Activated CD8-positive, alpha-beta T cell treated with anti-CD3 and anti-CD28 coated beads, Interleukin-2, amount 10 ng/mL, durations not matched to agents 7 days and 5 days (primary cell): ENCODE data around the gene CFAP298. TPM values are rescaled to one million over a fixed set of nuclear protein-coding genes. Genes with fewer than 3 reads are reported as not detected.
"Not testable (repeated sequence)": the region's sequence is repeated elsewhere in the genome, so short reads cannot be mapped to it uniquely, and the experiment has no call there.

Source experiments
- ATAC-seq: fragments of 150-1000 bp; cut with Tn5 transposase; one replicate; pipeline ENCODE4 v1.10.0; 2021; ENCODE audit warnings: moderate library complexity
- CTCF ChIA-PET: fragments of 350-600 bp; sonication (Branson Sonifier 250); formaldehyde crosslinking; loops from one replicate; lab custom pipeline; 2021; ENCODE audit warnings: antibody characterized with exemption; lab: Charles Lee
- POLR2A ChIA-PET: fragments of 350-600 bp; sonication (Branson Sonifier 250); formaldehyde crosslinking; loops from one replicate; lab custom pipeline; 2021; ENCODE audit warnings: antibody characterized with exemption; lab: Charles Lee
- DNase-seq: peaks from one replicate; pipeline ENCODE4 v3.0.0-alpha.2; 2020
- H3K27ac Mint-ChIP-seq: one replicate; pipeline ENCODE4 v1.8.0; 2021; ENCODE audit warnings: mild to moderate bottlenecking, mixed read lengths
- H3K27me3 Mint-ChIP-seq: one replicate; pipeline ENCODE4 v1.8.0; 2021; ENCODE audit warnings: low read depth, mixed read lengths
- H3K36me3 Mint-ChIP-seq: one replicate; pipeline ENCODE4 v1.8.0; 2021; ENCODE audit warnings: low read depth, mixed read lengths
- H3K4me1 Mint-ChIP-seq: one replicate; pipeline ENCODE4 v1.8.0; 2021; ENCODE audit warnings: low read depth, mixed read lengths
- H3K4me3 Mint-ChIP-seq: one replicate; pipeline ENCODE4 v1.8.0; 2021; ENCODE audit warnings: mild to moderate bottlenecking, mixed read lengths
- H3K9me3 Mint-ChIP-seq: one replicate; pipeline ENCODE4 v1.8.0; 2022; ENCODE audit warnings: mixed read lengths; ENCODE audit not compliant: insufficient read depth
- total RNA-seq, 2 experiments: library from RNA; stranded (reverse); gene quantifications; one replicate each; pipeline ENCODE4 v1.2.3, GENCODE V29; 2021

The CFAP298 gene
- total RNA-seq, 2 experiments from 2014 or later, result 36.7 to 38.2 TPM

DNA sequence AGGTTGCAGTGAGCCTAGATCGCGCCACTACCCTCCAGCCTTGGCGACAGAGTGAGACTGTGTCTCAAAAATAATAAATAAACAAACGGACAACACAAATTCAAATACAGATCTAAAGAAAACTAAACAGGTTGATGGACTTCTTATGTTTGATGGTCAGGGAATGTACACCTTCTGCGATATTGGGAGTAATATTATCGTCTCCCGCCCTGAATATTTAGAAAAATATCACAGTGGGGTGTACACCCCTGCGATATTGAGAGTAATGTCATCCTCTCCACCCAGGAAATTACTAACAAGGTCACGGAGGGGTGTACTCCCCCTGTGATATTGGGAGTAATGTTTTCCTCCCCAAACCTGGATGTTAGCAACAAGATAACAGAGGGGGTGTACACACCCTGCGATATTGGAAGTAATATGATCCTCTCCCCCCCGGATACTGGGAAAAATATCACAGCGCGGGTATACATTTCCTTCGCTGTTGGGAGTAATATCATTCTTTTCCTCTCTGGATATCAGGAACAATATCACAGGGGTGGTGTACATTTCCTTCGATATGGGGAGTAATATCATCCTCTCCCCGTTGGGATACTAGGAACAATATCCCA lies 1.4 kb upstream of the CFAP298 start:
- ATAC-seq (no peak), DNase-seq (no peak)
- ChIA-PET CTCF (interaction anchor here (4.9 kb wide), 1 partner anchor 13 kb away, joined by 44 read pairs; no protein-coding TSS in a partner anchor), POLR2A (interaction anchor here (0.8 to 1.4 kb wide), 4 partner anchors 35 to 159 kb away, joined by 3 to 5 read pairs (median 4); partner anchors contain the start of gene SYNJ1)
- Mint-ChIP-seq H3K4me3 (peak overlapping the region; percentile 98), H3K36me3 (peaks cover 10% of the 10 kb centered on the region), H3K9me3 (no peaks in the 10 kb centered on the region), H3K27ac (no peak overlapping the region), H3K4me1 (peaks cover 5% of the 10 kb centered on the region), H3K27me3 (peaks cover 6% of the 10 kb centered on the region)

GRCh38 chr21:32612999-32613337 lies 791 bp upstream of the CFAP298 start:
- ATAC-seq, result peak; percentile 6
- DNase-seq, result no peak
- H3K4me3 Mint-ChIP-seq, result peak overlapping the region; percentile 98
- peaks cover 5% of the 10 kb centered on the region for H3K27me3 Mint-ChIP-seq
- POLR2A ChIA-PET, result interaction anchor here (0.7 to 1.4 kb wide), 6 partner anchors 12 to 218 kb away, joined by 3 to 5 read pairs (median 4); partner anchors contain the start of gene SYNJ1
- H3K9me3 Mint-ChIP-seq, result no peaks in the 10 kb centered on the region
- peaks cover 10% of the 10 kb centered on the region for H3K36me3 Mint-ChIP-seq
- H3K27ac Mint-ChIP-seq, result peak overlapping the region; percentile 92
- H3K4me1 Mint-ChIP-seq, result peaks cover 5% of the 10 kb centered on the region
- CTCF ChIA-PET, result interaction anchor here (1.4 to 4.9 kb wide), 2 partner anchors 12 to 158 kb away, joined by 5 to 44 read pairs; partner anchors contain the start of gene PAXBP1

DNA sequence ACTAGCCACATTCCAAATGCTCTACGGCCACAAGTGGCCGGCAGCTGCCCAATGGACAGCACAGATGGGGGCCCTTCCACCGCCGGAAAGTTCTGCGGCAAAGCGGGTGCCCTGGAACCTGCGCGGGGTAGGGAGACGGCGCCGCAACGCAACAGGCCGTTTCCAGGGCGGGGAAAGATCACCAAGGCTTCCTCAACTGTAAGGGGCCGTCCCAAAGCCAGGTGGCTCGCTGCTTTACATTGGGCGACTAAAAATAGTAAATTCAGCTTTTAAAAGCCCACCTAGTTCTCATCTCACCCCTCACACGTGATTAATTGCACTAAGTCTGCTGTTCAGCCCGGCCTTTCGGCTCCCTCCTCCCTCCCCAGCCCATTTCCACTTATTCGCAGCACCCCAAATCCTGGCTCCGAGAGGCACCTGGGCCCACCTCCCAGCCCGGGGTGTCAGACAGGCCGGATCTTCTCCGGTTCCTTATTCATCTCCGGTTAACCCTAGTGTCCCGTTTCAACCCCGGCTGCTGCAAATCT lies 643 bp downstream of the CFAP298 start:
- ATAC-seq, result peak; percentile 38
- Mint-ChIP-seq H3K4me3 (peak overlapping the region; percentile 98), H3K27me3 (peaks cover 5% of the 10 kb centered on the region), H3K27ac (peak overlapping the region; percentile 92), H3K4me1 (peaks cover 5% of the 10 kb centered on the region), H3K36me3 (peaks cover 20% of the 10 kb centered on the region), H3K9me3 (no peaks in the 10 kb centered on the region)
- peak; percentile 57 for DNase-seq
- ChIA-PET CTCF (interaction anchor here (1.3 to 4.9 kb wide), 3 partner anchors 11 to 208 kb away, joined by 3 to 44 read pairs (median 5); partner anchors contain the start of gene PAXBP1), POLR2A (interaction anchor here (0.6 to 0.8 kb wide), 2 partner anchors 32 to 105 kb away, joined by 3 read pairs; no protein-coding TSS in a partner anchor)

- H3K4me1 Mint-ChIP-seq, H3K27ac Mint-ChIP-seq: not testable (repeated sequence)
- POLR2A ChIA-PET, result interaction anchor here (0.8 kb wide), 1 partner anchor 32 kb away, joined by 3 read pairs; no protein-coding TSS in a partner anchor
Observed at GRCh38 chr21:32610940-32611339, 1.2 kb downstream of the CFAP298 start.

DNA sequence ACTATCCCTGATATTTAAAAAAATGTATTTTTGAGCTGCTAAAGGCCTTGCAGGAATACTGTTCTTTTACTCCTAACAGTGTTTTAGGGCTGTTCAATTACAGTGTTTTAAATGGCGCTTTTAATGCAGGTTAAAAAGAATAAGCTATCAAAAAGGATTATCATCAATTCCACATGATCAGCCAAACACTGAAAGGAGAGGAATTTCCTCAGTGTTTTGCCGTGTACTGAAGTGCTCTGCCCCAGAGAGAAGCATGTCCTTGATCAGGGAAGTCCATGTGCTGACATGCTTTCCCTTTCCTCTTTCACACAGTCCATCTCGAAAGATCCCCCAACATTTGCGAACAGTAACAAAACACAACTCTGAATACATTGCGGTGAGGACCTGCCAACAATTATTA lies 3.3 kb downstream of the CFAP298 start:
- Mint-ChIP-seq H3K4me3 (no peak overlapping the region), H3K36me3 (peaks cover 38% of the 10 kb centered on the region), H3K4me1 (peaks cover 5% of the 10 kb centered on the region), H3K9me3 (no peaks in the 10 kb centered on the region), H3K27me3 (no peaks in the 10 kb centered on the region), H3K27ac (no peak overlapping the region)
- DNase-seq (no peak), ATAC-seq (no peak)
- ChIA-PET POLR2A (no interaction called here), CTCF (interaction anchor here (0.9 to 4.9 kb wide), 3 partner anchors 8 to 165 kb away, joined by 3 to 44 read pairs (median 3); no protein-coding TSS in a partner anchor)

More at GRCh38 chr21:32610940-32611339, 1.2 kb downstream of the CFAP298 start:
- Mint-ChIP-seq H3K36me3 (peaks cover 26% of the 10 kb centered on the region), H3K4me3 (peak overlapping the region; percentile 51)
- H3K9me3 Mint-ChIP-seq, DNase-seq, H3K27me3 Mint-ChIP-seq, ATAC-seq: not testable (repeated sequence)
- CTCF ChIA-PET, result interaction anchor here (1.3 to 4.9 kb wide), 2 partner anchors 10 to 208 kb away, joined by 3 to 44 read pairs; no protein-coding TSS in a partner anchor

DNA sequence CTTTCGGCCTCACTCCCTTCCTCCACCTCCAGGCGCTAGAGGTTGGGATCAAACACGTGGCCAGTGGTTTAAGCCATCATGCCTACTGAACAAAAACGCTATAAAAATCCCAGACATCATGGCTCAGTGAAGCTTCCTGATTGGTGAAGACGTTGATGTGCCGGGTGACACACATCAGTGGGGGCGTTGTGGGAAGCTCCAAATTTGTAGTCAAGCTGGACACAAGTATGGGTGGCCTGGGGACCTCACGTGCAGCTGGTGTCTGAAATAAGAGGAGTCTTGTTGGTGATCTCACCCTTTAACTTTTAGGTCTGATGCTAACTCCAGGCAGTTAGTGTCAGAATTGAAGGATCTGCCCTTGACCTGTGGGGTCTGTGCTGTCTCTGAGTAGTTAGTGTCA lies 6.7 kb downstream of the CFAP298 start:
- no peak for ATAC-seq
- no peak for DNase-seq
- ChIA-PET POLR2A (no interaction called here), CTCF (no interaction called here)
- Mint-ChIP-seq H3K9me3 (no peaks in the 10 kb centered on the region), H3K4me3 (no peak overlapping the region), H3K27me3 (no peaks in the 10 kb centered on the region), H3K4me1 (peaks cover 2% of the 10 kb centered on the region), H3K36me3 (peaks cover 53% of the 10 kb centered on the region), H3K27ac (no peak overlapping the region)

- ATAC-seq (no peak), DNase-seq (no peak)
- Mint-ChIP-seq H3K4me3 (no peak overlapping the region), H3K27ac (no peak overlapping the region), H3K27me3 (no peaks in the 10 kb centered on the region), H3K9me3 (no peaks in the 10 kb centered on the region), H3K4me1 (no peaks in the 10 kb centered on the region), H3K36me3 (peaks cover 50% of the 10 kb centered on the region)
- POLR2A ChIA-PET, result no interaction called here
- CTCF ChIA-PET, result no interaction called here
Observed at GRCh38 chr21:32604464-32604863, 7.7 kb downstream of the CFAP298 start.

DNA sequence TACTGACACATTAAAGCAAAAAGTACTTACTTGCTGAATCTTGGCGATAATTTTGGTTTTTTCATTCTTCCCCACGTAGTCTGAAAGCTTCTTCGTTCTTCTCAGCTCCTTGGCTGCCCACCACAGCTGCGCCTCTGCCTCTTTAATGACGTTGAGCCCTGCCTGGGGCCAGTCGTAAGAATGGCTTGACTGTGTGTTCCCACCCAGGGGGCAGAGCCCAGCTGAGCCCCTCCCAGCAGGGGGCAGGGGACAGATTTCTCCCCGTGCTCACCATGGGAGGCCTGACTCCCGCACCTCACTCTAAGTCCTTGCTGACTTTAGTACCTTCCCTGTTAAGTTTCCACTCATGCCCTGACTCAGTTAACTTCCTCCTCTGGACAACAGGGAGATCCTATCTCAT lies 9.0 kb downstream of the CFAP298 start:
- H3K4me3 Mint-ChIP-seq, result no peak overlapping the region
- CTCF ChIA-PET, result no interaction called here
- H3K27ac Mint-ChIP-seq, result no peak overlapping the region

DNA sequence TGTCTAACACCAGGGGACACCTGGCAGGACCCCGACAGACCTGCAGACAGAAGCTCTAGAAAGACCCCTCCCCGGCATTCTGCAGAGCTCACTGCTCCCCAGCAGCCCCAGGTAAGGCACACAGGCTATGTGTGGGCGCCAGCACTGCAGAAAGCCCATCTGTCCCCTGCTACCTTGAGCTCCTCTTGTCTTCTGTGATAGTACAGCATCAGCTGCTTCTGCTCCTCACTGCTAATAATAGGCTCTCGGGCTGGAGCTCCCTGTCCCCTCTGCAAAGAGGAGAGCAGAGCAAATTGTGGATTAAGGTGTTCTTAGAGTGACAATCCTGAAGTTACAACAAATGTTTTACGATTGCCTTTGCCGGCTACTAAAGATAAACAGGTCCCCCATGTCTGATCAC lies 10.1 kb downstream of the CFAP298 start:
- no peak overlapping the region for H3K27ac Mint-ChIP-seq
- DNase-seq, result no peak
- H3K4me1 Mint-ChIP-seq, result no peaks in the 10 kb centered on the region
- H3K27me3 Mint-ChIP-seq, result no peaks in the 10 kb centered on the region
- ChIA-PET POLR2A (no interaction called here), CTCF (interaction anchor here (1.7 to 4.6 kb wide), 7 partner anchors 9 to 212 kb away, joined by 4 to 82 read pairs (median 26); partner anchors contain the start of genes CFAP298 and URB1)
- ATAC-seq, result no peak
- peaks cover 42% of the 10 kb centered on the region for H3K36me3 Mint-ChIP-seq
- no peak overlapping the region for H3K4me3 Mint-ChIP-seq
- H3K9me3 Mint-ChIP-seq, result no peaks in the 10 kb centered on the region

More for the DNA sequence above, 9.0 kb downstream of the CFAP298 start:
- POLR2A ChIA-PET, result no interaction called here
- Mint-ChIP-seq H3K9me3 (no peaks in the 10 kb centered on the region), H3K27me3 (no peaks in the 10 kb centered on the region), H3K4me1 (no peaks in the 10 kb centered on the region), H3K36me3 (peaks cover 47% of the 10 kb centered on the region)
- DNase-seq (no peak), ATAC-seq (no peak)

GRCh38 chr21:32599526-32599925 lies 12.7 kb downstream of the CFAP298 start:
- ChIA-PET POLR2A (no interaction called here), CTCF (interaction anchor here (0.8 to 4.6 kb wide), 11 partner anchors 9 to 215 kb away, joined by 3 to 82 read pairs (median 15); partner anchors contain the start of genes CFAP298 and URB1)
- ATAC-seq, result no peak
- no peak overlapping the region for H3K27ac Mint-ChIP-seq
- no peaks in the 10 kb centered on the region for H3K27me3 Mint-ChIP-seq
- peaks cover 3% of the 10 kb centered on the region for H3K4me1 Mint-ChIP-seq
- peaks cover 24% of the 10 kb centered on the region for H3K36me3 Mint-ChIP-seq
- no peak overlapping the region for H3K4me3 Mint-ChIP-seq
- DNase-seq, result no peak
- H3K9me3 Mint-ChIP-seq, result no peaks in the 10 kb centered on the region

DNA sequence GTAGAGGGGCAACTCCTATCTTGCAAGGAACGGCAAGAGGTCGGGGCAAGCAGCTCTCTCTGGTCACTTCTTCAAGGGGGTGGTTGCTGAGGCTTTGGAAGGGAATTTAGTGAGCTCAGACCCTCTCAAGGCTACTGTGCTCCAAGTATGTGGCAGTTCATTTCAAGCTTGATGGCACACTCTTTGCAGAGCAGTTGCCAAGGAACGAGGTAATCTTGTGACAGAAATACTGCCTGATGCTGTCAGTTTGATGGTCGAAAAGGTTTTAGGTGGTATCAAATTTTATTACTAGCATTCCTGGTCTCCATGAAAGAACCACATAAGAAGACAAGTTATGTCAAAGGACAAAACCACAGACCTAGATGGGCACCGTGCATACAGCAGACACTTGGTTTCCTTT lies 13.1 kb downstream of the CFAP298 start:
- no peak overlapping the region for H3K27ac Mint-ChIP-seq
- ChIA-PET POLR2A (no interaction called here), CTCF (interaction anchor here (0.8 to 4.6 kb wide), 8 partner anchors 12 to 214 kb away, joined by 3 to 82 read pairs (median 20); partner anchors contain the start of genes CFAP298 and URB1)
- no peaks in the 10 kb centered on the region for H3K9me3 Mint-ChIP-seq
- peaks cover 3% of the 10 kb centered on the region for H3K4me1 Mint-ChIP-seq
- DNase-seq, result no peak
- H3K36me3 Mint-ChIP-seq, result peaks cover 21% of the 10 kb centered on the region
- ATAC-seq, result no peak
- H3K4me3 Mint-ChIP-seq, result no peak overlapping the region
- no peaks in the 10 kb centered on the region for H3K27me3 Mint-ChIP-seq

DNA sequence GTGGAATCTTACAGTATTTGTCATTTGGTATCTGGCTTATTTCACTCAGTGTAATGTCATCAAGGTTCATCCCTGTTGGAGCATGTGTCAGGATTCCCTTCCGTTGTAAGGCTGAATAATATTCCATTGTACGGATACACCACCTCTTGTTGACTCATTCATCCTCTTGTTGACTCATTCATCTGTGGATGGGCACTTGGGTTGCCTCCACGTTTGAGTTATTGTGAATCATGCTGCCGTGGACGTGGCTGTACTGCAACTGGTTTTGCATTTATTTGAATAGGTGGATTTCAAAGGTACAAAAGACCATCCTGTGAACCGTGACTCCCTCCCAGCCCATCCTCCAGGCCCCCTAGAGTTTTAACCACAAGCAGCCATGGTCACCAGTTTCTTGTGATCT lies 15.0 kb downstream of the CFAP298 start:
- no peaks in the 10 kb centered on the region for H3K9me3 Mint-ChIP-seq
- H3K4me1 Mint-ChIP-seq, result peaks cover 3% of the 10 kb centered on the region
- ATAC-seq (no peak), DNase-seq (no peak)
- no peak overlapping the region for H3K27ac Mint-ChIP-seq
- CTCF ChIA-PET, result no interaction called here
- POLR2A ChIA-PET, result no interaction called here
- H3K27me3 Mint-ChIP-seq, result no peaks in the 10 kb centered on the region
- H3K36me3 Mint-ChIP-seq, result peaks cover 8% of the 10 kb centered on the region
- H3K4me3 Mint-ChIP-seq, result no peak overlapping the region
